A549 (cell line): ENCODE results near the gene UBIAD1.

Experiments
- CTCF ChIP-seq: fragments of >200 bp; sonication (Bioruptor Twin); formaldehyde crosslinking; IDR thresholded peaks from 3 replicates; pipeline ENCODE4 v1.5.1; 2016
- EP300 ChIP-seq, 2 experiments: fragments of >200 bp; sonication (Bioruptor Twin); formaldehyde crosslinking; IDR thresholded peaks; 2 replicates in 1 of 2; 3 replicates in 1 of 2; pipeline ENCODE4 v1.6.1; 2016 to 2017
- MAZ ChIP-seq: fragments of 150-350 bp; IDR thresholded peaks from 2 replicates; pipeline ENCODE4 v1.6.1; 2014; ENCODE audit warnings: antibody characterized with exemption, low read depth, low read length, borderline replicate concordance
- PBX3 ChIP-seq: IDR thresholded peaks from 2 replicates; pipeline ENCODE4 v1.6.1; 2012
- PHF8 ChIP-seq: fragments of 200-600 bp; sonication (generic); IDR thresholded peaks from 2 replicates; pipeline ENCODE4 v1.6.1; 2016; ENCODE audit warnings: low read depth, mild to moderate bottlenecking, antibody characterized with exemption, moderate library complexity, borderline replicate concordance
- POLR2A ChIP-seq: IDR thresholded peaks from 2 replicates; pipeline ENCODE4 v1.6.1; 2012; ENCODE audit warnings: mild to moderate bottlenecking, low read length
- RCOR1 ChIP-seq: fragments of 150-350 bp; IDR thresholded peaks from 2 replicates; pipeline ENCODE4 v1.6.1; 2014; ENCODE audit warnings: antibody characterized with exemption, low read length, low read depth
- REST ChIP-seq: fragments of 200-600 bp; sonication (generic); IDR thresholded peaks from 2 replicates; pipeline ENCODE4 v1.6.1; 2016; ENCODE audit warnings: antibody characterized with exemption, mild to moderate bottlenecking, moderate library complexity
- USF2 ChIP-seq: fragments of 450-650 bp; IDR thresholded peaks from 2 replicates; pipeline ENCODE4 v1.6.1; 2014; ENCODE audit warnings: antibody characterized with exemption

- TF ChIP-seq POLR2A (no peak), PHF8 (no peak), RCOR1 (no peak), REST (no peak), CTCF (peak; percentile 34), EP300 (IDR thresholded peaks at IDR 0.05) (no peak), PBX3 (no peak), MAZ (no peak), USF2 (no peak)
Observed at GRCh38 chr1:11285883-11286734, 13.1 kb downstream of the UBIAD1 start.
